Activated T-cell treated with anti-CD3 and anti-CD28 coated beads for 48 hours (primary cell): Measurements from ENCODE around the gene UNK.

ENCODE experiments used
- DNase-seq: peaks from one replicate; pipeline ENCODE4 v3.0.0-alpha.2; 2020; ENCODE audit warnings: low read depth

The UNK gene, protein sequence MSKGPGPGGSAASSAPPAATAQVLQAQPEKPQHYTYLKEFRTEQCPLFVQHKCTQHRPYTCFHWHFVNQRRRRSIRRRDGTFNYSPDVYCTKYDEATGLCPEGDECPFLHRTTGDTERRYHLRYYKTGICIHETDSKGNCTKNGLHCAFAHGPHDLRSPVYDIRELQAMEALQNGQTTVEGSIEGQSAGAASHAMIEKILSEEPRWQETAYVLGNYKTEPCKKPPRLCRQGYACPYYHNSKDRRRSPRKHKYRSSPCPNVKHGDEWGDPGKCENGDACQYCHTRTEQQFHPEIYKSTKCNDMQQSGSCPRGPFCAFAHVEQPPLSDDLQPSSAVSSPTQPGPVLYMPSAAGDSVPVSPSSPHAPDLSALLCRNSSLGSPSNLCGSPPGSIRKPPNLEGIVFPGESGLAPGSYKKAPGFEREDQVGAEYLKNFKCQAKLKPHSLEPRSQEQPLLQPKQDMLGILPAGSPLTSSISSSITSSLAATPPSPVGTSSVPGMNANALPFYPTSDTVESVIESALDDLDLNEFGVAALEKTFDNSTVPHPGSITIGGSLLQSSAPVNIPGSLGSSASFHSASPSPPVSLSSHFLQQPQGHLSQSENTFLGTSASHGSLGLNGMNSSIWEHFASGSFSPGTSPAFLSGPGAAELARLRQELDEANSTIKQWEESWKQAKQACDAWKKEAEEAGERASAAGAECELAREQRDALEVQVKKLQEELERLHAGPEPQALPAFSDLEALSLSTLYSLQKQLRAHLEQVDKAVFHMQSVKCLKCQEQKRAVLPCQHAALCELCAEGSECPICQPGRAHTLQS

DNA sequence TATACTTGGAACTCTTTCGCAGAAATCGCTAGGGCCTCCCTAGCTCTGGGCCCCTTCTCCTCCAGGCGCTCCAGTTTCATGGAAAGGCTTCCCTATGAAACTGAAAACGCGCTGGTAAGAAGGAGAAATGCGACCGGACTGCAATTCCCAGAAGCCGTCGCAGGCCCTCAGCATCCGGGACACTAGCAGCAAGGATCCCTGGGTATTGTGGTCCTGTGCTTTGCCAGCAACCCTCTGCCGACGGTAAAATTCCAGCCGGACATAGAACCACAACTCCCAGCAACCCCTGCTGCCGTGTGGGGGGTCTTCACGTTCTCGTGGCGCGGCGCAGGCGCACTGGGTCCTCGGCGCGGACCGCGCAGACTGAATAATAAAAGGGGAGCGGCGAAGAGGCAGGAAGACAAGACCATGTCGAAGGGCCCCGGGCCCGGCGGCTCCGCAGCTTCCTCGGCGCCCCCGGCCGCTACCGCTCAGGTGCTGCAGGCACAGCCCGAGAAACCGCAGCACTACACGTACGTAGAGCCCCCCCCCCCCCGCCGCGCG, at the start of gene UNK:
TSS of gene UNK (plus strand) at position 334 of the 543 bp plus-strand sequence. CDS start at position 409, 75 bp downstream.
- peak; percentile 87 for DNase-seq

DNA sequence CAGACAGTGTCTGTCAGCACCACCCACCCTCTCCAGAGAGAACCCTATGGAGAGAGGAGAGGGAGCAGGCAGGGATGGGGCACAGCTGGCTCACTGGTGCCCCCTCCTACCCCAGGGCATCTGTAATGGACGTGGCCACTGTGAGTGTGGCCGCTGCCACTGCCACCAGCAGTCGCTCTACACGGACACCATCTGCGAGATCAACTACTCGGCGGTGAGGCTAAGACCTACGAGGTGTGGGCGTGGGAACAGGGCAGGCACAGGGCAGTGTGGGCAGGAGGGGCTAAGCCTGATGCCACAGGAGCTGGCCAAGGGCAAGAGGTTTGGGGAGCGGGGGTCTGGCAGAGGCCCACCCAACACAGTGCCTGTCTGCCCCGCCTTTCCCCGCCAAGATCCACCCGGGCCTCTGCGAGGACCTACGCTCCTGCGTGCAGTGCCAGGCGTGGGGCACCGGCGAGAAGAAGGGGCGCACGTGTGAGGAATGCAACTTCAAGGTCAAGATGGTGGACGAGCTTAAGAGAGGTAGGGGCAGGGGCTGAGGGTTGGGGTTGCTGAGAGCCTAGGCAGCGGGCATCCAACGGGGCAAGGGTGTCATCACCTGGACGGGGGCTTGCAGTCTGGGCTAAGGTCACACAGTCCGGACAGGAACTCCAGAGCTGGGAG, 48.3 kb upstream of the UNK start:
- DNase-seq: no peak

DNA sequence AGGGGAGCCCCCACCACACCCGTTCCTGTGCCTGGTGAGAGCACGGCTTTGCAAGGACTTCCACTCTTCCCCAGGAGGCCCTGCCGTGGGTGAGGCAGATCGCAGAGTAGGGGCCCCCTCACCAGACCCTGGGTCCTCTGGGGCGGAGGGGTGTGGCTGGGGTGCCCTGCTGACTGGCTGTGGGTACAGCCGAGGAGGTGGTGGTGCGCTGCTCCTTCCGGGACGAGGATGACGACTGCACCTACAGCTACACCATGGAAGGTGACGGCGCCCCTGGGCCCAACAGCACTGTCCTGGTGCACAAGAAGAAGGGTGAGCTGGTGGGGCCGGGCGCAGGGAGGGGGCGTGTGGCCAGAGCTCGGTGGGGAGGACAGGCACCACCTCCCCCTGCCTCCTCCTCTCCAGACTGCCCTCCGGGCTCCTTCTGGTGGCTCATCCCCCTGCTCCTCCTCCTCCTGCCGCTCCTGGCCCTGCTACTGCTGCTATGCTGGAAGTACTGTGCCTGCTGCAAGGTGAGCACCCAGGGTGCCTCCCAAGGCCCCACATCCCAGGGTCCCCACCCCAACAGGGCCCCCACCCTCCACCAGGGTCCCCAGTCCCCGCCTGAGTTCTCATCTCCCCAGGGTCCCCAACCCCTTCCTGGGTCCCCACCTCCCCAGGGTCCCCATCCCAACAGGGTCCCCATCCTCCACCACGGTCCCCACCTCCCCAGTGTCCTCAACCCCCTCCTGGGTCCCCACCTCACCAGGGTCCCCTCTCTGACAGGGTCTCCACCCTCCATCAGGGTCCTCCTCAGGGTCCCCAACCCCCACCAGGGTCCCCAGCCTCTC, 47.3 kb upstream of the UNK start:
- DNase-seq: no peak

GRCh38 chr17:75738218-75738802, 46.3 kb upstream of the UNK start:
- DNase-seq: peak; percentile 31

DNA sequence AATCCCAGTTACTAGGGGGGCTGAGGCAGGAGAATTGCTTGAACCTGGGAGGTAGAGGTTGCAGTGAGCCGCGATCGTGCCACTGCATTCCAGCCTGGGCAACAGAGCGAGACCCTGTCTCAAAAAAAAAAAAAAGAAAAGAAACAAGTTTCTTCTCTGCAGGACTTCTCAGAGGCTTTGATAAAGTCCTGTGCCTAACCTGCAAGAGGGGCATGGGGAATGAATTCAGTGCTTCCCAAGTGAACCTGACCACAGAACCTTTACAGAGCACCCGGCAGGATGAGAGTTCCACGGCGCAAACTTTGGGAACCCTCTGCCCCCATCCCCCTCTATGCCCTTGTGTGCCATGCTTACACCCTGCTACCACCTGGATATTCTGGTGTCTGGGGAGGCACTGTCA, 45.4 kb upstream of the UNK start:
- DNase-seq: no peak

DNA sequence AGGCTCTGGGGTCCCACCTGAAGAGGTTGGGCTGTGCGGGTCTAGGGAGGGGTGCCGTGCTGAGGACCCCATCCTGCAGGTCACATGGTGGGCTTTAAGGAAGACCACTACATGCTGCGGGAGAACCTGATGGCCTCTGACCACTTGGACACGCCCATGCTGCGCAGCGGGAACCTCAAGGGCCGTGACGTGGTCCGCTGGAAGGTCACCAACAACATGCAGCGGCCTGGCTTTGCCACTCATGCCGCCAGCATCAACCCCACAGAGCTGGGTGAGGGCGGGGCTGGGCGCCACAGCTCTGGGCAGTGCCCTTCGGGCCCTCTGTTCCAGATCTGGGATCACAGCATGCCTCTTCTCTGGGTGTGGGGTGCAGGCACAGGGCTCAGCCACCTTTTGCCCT, 44.8 kb upstream of the UNK start:
- DNase-seq: no peak

DNA sequence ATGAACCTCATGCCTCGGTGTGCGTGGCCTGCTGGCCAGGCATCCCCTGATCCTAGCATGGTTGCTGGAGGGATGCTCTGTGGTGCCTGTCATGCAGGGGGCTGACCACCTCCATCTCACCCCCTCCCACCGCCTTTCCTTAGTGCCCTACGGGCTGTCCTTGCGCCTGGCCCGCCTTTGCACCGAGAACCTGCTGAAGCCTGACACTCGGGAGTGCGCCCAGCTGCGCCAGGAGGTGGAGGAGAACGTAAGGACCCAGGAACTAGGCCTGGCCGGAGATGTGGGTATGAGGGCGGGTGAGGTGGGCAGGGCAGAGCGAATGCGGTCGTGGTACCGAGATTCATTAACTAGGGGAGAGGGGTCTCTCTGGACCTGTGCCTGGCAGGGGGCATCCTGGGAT, 44.4 kb upstream of the UNK start:
- DNase-seq: no peak

GRCh38 chr17:75740631-75741077, 44.0 kb upstream of the UNK start:
- DNase-seq: no peak

- DNase-seq: no peak
Measured at GRCh38 chr17:75742337-75742736, 42.3 kb upstream of the UNK start.

DNA sequence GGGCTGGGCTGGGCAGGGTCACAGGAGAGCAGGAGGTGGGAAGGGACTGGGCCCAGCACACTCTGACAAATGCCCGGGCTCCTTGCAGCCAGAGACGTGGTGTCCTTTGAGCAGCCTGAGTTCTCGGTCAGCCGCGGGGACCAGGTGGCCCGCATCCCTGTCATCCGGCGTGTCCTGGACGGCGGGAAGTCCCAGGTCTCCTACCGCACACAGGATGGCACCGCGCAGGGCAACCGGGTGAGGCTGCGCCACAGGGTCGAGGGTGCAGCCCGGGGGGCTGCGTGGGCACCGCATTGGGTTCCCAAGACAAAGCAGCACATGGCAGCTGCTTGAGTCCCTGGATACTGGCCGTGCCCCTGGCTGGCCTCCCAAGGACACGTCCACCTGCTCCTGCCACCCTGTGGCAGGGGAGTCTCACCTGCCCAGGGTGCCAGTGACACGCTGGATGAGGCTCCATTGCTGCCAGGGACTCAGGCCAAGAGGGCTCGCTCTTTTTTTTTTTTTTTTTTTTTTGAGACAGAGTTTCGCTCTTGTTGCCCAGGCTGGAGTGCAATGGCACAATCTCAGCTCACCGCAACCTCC, 40.9 kb upstream of the UNK start:
- DNase-seq: no peak

DNA sequence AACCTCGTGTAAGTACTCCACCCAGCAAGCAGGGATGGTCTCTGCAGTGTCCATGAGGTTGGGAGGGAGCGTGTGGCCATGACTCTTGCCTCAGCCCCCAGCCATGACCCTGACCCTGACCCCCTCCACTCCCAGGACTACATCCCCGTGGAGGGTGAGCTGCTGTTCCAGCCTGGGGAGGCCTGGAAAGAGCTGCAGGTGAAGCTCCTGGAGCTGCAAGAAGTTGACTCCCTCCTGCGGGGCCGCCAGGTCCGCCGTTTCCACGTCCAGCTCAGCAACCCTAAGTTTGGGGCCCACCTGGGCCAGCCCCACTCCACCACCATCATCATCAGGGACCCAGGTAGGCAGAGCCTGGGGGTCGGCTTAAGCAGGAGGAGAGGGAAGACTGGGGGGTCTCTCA, 35.9 kb upstream of the UNK start:
- no peak for DNase-seq

DNA sequence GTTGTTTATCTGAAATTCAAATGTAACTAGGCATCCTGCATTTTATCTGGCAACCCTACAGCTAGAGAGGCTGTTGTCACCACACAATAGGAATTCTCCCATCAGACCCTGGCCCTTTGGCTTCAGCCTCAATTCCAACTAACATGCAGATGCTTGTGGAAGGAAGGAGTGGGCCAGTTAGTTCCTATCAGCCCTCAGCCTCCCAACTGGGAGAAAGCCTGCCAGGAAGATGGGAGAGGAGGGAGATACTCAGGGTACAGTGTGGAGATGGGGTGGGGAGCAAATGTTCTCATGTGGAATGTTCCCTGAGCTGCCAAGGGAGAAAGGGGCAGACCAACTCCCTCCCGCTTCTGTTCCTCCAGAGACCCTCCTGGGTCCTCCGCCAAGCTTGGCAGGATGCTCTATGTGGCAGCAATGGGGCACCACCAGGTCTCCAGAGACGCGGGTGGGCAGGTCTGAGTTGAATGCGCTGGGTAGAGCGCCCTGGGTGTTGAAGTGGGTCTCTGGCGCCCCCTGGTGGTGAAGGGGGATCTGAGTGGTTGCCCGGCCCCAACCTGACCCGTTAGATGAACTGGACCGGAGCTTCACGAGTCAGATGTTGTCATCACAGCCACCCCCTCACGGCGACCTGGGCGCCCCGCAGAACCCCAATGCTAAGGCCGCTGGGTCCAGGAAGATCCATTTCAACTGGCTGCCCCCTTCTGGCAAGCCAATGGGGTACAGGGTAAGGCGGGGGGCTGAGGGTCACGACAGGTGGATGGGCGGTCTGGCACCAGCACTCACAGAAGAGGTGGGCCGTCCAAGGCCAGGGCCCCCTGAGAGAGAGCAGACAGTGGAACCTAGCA, 34.8 kb upstream of the UNK start:
- peak; percentile 82 for DNase-seq

DNA sequence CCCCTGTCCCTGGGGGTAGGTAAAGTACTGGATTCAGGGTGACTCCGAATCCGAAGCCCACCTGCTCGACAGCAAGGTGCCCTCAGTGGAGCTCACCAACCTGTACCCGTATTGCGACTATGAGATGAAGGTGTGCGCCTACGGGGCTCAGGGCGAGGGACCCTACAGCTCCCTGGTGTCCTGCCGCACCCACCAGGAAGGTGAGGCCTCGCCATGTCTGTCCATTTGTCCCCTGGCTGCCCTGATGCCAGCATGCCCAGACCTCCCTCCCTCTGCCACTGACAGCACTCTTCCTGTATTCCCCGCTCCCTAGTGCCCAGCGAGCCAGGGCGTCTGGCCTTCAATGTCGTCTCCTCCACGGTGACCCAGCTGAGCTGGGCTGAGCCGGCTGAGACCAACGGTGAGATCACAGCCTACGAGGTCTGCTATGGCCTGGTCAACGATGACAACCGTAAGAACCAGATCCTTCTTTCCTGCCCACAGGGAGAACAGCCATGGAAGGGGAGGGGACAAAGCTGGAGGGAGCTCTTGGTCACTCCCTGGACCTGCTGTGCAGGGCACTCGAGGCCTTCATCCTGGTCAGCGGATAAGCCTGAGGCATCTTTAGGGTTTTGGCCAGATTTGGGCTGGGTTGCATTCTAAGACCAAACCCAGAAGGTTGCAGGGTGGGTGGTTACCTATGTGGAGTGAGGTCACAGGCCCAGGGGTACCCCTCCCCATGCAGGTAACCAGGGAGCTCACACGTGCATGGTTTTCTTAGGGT, 33.8 kb upstream of the UNK start:
- DNase-seq: no peak

- no peak for DNase-seq
Measured at GRCh38 chr17:75751676-75752404, 32.8 kb upstream of the UNK start.

DNA sequence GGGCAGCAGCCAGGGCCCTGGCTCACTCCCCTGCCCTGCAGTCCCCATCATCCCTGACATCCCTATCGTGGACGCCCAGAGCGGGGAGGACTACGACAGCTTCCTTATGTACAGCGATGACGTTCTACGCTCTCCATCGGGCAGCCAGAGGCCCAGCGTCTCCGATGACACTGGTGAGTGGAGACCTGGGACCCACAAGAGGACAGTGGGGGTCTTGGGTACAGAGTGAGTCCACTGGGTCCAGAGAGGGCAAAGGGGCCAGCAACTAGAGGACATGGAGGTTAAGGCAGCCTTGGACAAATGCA, 32.2 kb upstream of the UNK start:
- DNase-seq: no peak

DNA sequence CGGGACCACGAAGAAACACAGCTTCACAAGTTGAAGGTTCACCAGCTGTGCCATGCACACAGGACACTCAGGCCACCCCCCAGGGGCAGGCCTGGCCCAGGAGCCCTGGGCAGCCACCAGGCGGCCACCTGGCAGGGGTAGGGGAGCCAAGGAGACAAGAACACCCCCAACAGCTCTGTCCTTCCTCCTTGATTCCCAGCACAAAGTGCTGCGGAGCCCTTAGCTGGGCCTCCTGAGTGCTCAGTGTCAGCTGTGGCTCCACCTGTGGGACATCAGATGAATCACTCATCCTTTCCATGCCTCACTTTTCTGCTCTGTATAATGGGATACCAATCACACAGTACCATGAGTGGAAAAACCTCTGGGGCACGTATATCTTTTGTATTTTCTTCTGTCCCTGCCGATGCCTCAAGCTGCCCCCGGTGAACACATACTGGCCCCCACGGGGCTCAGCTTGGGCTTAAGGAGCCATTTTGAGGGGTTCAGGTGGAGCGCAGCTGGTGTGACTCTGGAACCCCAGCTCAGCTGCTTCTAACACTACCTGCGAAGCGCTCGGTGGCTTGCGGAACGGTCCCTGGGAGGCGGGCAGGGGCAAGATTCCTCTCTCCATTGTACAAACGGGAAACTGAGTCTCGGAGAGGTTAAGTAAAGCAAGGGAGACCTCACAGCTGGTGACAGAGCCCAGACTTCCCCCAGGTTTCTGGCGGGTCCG, 31.6 kb upstream of the UNK start:
- no peak for DNase-seq

DNA sequence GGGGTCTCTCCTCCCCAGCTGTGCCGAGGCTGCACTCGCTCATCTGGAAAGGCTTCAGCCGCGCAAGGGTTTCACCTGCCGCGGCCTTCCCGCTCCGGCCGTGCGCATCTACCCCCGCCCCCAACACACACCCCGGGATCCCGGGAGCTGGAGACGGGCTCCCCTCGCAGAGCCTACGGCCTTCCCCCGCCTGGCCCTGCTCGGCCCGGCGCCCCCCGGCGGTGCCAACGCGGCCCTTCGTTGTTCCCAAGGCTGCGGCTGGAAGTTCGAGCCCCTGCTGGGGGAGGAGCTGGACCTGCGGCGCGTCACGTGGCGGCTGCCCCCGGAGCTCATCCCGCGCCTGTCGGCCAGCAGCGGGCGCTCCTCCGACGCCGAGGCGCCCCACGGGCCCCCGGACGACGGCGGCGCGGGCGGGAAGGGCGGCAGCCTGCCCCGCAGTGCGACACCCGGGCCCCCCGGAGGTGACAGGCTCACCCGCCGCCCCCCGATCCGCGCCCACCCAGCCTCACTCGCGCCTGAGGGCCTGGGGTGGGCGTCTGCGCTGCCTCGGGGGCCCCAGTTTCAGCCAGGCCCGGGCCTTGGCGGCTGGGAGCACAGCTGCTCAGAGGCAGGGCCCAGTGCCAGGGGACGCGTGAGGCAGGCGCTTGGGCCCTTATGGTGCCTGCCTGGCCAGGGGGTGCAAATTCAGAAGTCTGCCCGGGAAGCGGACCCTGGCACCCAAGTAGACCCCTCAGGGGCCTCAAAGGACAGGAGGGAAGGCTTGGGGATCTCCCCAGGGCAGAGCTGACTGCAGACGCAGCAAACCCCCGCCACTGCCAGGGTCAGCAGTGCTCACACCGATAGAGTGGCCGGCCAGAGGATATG, 30.9 kb upstream of the UNK start:
- peak; percentile 76 for DNase-seq
